ENCODE measurements around the gene PTPN14.

Gene PTPN14

GRCh38 chr1:214331180-214331579 is 220.2 kb downstream of the PTPN14 start:
- DNase-seq (ENCODE audit: low read depth) = no peak

GRCh38 chr1:214330715-214331114 is 220.7 kb downstream of the PTPN14 start:
- no peak for DNase-seq (ENCODE audit: low read depth)

GRCh38 chr1:214330222-214330621 is 221.2 kb downstream of the PTPN14 start:
- DNase-seq (ENCODE audit: low read depth) = no peak

GRCh38 chr1:214329470-214330220 is 221.8 kb downstream of the PTPN14 start:
- no peak for DNase-seq (ENCODE audit: low read depth)

DNA sequence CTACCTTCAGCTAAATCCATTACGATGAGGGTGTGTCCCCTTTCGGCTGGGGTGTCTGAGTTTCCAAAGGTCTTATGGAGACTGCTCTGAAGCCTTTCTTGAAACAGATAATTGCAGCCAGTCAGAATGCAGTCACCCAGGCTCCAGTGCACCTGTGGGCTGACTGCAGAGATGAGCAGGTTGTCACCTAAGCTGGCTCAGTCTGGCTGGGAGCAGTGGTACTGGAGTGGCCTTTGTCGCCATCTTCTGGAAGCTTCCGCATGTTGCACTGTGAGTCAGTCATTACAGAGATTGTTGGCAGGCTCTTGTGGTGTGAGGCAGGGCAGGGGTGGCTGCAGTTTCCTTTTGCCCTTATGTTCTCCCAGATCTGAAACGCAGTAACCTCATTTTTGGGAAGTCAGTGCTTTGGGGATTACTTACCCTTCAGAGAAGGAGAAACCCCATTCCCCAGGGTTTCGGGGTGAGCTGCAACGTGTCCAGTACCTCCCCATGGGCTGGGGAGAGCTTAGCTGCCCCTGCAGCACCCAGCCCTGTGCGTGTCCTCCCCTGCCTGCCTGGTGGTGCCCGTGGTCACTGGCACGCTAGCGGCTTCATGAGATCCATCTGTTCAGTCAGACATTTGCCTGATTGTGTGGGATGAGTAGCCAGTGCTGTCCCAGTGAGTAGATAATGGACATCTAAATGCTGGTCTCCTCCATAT is 222.5 kb downstream of the PTPN14 start:
- DNase-seq (ENCODE audit: low read depth) = peak; percentile 77

- DNase-seq (ENCODE audit: low read depth) = no peak
Observed at GRCh38 chr1:214327514-214327913, 223.9 kb downstream of the PTPN14 start.

DNA sequence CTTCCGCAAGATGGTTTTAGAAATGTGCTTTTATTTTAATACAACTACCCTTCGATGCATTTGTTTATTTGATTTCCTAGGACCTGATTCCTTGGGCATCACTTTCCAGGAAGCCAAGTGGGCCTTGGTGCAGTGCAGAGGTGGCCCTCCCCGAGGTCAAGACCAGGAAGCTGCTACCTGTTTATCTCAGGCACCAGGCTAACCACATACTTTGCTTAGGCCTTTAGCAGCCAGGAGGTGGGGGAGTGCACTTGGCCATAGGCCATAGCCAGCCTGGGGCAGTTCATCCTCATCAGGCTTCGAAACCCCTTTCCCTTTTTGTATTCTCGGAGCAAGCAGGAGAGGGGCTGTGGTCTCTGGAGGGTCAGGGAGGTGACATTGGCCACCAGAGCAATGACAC is 225.0 kb downstream of the PTPN14 start:
- no peak for DNase-seq (ENCODE audit: low read depth)

- DNase-seq (ENCODE audit: low read depth) = no peak
Observed at GRCh38 chr1:214324896-214325800, 226.3 kb downstream of the PTPN14 start.

- DNase-seq (ENCODE audit: low read depth) = no peak
Observed at GRCh38 chr1:214321705-214322453, 229.5 kb downstream of the PTPN14 start.

- no peak for DNase-seq (ENCODE audit: low read depth)
Observed at GRCh38 chr1:214319938-214320337, 231.5 kb downstream of the PTPN14 start.

GRCh38 chr1:214318956-214319736 is 232.3 kb downstream of the PTPN14 start:
- no peak for DNase-seq (ENCODE audit: low read depth)

- DNase-seq (ENCODE audit: low read depth) = no peak
Observed at GRCh38 chr1:214318356-214318755, 233.0 kb downstream of the PTPN14 start.

DNA sequence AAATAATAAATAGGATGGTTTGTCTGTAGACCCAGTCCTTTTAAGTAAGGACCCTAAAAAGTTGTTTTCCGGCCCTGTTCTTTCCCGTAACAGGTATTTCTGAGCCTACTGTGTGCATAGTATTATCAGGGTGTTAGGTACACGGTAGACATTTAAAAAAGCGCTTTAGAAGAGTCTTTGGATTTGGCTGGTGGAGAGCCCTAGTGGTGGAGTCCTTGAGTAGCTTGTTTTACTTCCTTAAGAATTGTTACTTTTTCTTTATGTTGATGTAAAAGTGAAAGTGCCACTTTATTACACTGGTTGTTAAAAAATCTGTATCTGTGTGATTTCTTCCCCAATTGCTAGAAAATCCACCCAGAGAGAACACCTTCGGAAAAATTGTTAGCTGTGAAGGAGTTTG is 233.7 kb downstream of the PTPN14 start:
- DNase-seq (ENCODE audit: low read depth) = no peak

GRCh38 chr1:214317300-214317699 is 234.1 kb downstream of the PTPN14 start:
- DNase-seq (ENCODE audit: low read depth) = no peak

DNA sequence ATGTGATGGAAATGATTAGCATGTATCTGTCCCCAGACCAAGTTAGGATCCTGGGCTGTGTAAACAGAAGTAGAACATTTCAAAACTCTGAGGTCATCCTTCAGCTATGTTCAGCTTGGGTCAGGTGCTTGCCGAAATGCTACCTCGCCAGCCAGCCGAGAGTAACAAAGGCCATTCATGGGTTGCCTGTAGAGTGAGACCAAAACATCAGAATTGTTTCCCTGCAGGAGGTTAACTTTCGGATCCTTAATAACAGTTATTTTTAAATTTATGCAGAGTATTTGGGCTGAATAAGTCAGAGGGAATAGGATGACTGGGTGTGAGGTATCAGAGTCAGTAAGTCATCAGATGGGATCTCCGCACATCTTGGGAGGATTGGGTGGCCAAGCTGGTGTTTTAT is 234.8 kb downstream of the PTPN14 start:
- peak; percentile 69 for DNase-seq (ENCODE audit: low read depth)

- no peak for DNase-seq (ENCODE audit: low read depth)
Observed at GRCh38 chr1:214314178-214314843, 237.1 kb downstream of the PTPN14 start.

DNA sequence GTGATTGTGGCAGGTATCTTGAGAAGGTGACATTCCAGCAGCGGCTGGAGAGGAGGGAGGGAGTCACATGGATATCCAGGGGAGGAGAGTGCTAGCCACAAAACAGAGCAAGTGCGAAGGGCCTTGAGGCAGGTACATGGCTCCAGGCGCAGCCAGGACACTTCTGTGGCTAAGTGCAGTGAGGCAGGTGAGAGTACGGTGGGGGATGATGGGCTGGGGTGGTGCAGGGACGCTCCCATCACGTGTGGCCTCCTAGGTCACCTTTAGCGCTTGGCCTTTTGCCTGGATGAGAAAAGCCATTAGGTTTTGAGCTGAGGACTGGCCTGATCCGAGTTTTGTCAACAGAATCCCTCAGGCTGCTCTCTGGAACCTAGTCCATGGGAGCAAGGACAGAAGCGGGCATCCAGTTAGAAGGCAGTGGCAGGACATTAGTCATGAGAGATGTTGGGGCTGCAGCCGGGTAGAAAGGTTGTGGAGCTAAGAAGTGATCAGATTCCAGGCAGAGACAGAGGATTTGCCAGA is 238.8 kb downstream of the PTPN14 start:
- DNase-seq (ENCODE audit: low read depth) = no peak

GRCh38 chr1:214310777-214311690 is 240.4 kb downstream of the PTPN14 start:
- DNase-seq (ENCODE audit: low read depth) = no peak

- DNase-seq (ENCODE audit: low read depth) = peak; percentile 56
Observed at GRCh38 chr1:214310010-214310409, 241.4 kb downstream of the PTPN14 start.

Data from iris pigment epithelial cell (primary cell).